IPS-20b (cell line): ENCODE results near the gene VAV3.
A peak's percentile ranks its signal among the peaks of the same experiment; 100 is the strongest.

Experiments
- H3K27ac ChIP-seq: one replicate; pipeline ENCODE4 v1.5.1; 2013; ENCODE audit warnings: low read length
- H3K27me3 ChIP-seq: 2 replicates; pipeline ENCODE4 v1.6.1; 2013; ENCODE audit warnings: mild to moderate bottlenecking, low read length, inconsistent platforms; ENCODE audit not compliant: insufficient read depth
- H3K36me3 ChIP-seq: 2 replicates; pipeline ENCODE4 v1.6.1; 2013; ENCODE audit warnings: low read depth, mild to moderate bottlenecking, inconsistent platforms, low read length, moderate library complexity; ENCODE audit not compliant: insufficient read depth
- H3K4me1 ChIP-seq: 2 replicates; pipeline ENCODE4 v1.6.1; 2013; ENCODE audit warnings: mild to moderate bottlenecking, control low read depth, inconsistent platforms, low read length, moderate library complexity; ENCODE audit not compliant: insufficient read depth
- H3K4me3 ChIP-seq: 2 replicates; pipeline ENCODE4 v1.5.1; 2013; ENCODE audit warnings: mild to moderate bottlenecking, low read length, inconsistent platforms
- H3K9ac ChIP-seq: 2 replicates; pipeline ENCODE4 v1.6.1; 2013; ENCODE audit warnings: low read depth, mild to moderate bottlenecking, inconsistent platforms, low read length, moderate library complexity
- H3K9me3 ChIP-seq: 2 replicates; pipeline ENCODE4 v1.6.1; 2013; ENCODE audit warnings: mild to moderate bottlenecking, low read depth, low read length, inconsistent platforms; ENCODE audit not compliant: insufficient read depth

VAV3 gene

DNA sequence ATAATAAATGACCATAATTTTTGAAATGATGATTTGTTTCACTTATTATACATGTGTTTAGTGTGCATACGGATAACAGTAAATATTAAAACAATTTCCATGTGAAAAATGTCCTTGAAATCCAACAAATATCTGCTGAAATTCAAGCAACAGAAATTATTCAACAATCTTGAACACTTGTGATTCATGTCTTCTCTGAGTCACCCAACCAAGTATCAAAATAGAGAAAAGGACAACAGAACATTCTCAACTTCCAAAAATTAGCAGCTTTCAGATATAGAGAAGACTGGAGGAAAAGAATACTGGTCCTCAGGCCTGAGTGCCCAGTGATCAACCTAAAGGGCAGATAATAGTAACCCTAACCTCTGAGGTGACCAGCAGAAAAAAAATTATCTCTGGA, 90.8 kb downstream of the VAV3 start:
- no peaks in the 10 kb centered on the region for H3K9me3 ChIP-seq
- no peaks in the 10 kb centered on the region for H3K36me3 ChIP-seq
- H3K27ac ChIP-seq: no peak overlapping the region
- no peaks in the 10 kb centered on the region for H3K27me3 ChIP-seq
- H3K9ac ChIP-seq: no peak overlapping the region
- no peak overlapping the region for H3K4me3 ChIP-seq
- peaks cover 17% of the 10 kb centered on the region; the same call in 1 of the 2 replicates for H3K4me1 ChIP-seq

DNA sequence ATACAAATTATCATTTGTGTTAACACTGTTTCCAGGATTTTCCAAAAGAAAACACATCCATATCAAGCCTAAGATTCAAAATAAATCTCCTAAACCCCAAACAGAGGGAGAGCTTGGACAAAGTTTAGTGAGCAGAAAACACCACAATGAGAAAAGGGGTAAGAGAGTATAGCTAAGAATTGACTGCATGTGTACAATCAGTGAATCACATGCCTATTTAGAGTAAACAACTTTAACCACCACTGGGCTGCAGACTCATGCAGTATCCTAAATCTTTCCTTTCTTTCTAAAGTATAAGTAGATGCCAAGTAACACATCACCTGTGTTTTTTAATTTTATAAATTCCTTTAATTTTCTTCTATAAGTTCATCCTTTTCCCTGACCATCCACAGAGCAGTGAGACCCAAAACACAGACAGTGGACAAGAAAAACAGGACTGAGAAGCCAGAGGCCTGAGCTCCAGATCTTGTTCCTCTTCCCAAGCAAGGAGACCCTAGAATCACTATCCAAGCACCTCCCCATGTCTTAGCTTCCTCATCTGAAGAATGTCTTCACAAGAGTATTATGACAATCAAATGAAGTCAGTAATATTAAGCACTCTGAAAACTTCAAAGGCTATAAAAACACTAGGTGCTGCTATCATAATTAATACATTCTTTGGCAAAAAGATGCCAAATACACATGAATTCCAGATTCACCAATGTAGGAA, 93.1 kb downstream of the VAV3 start:
- no peaks in the 10 kb centered on the region for H3K36me3 ChIP-seq
- H3K9ac ChIP-seq: no peak overlapping the region
- no peaks in the 10 kb centered on the region for H3K9me3 ChIP-seq
- H3K27me3 ChIP-seq: no peaks in the 10 kb centered on the region
- no peak overlapping the region for H3K4me3 ChIP-seq
- H3K4me1 ChIP-seq: peaks cover 29% of the 10 kb centered on the region; the same call in 1 of the 2 replicates
- no peak overlapping the region for H3K27ac ChIP-seq

DNA sequence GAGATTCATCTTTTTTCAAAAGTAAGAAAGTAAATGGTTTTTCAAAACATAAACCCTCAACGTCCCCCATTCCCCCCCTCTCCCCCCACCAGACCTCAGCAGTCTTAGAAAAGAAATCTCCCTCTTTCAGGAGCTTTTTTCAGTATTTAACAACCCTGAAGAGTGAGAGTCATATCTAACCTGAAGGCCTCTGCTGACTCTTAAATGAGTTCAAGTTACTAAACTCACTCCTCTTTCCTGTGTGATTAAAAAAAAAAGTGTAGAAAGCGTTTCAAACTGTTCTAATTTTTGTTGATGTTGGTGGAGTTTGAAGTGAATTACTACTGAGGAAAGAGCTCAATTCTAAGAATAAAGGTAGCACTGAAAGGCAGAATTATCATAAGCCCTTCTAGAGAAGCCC, 93.7 kb downstream of the VAV3 start:
- no peak overlapping the region for H3K9ac ChIP-seq
- H3K27me3 ChIP-seq: no peaks in the 10 kb centered on the region
- no peak overlapping the region for H3K4me3 ChIP-seq
- H3K9me3 ChIP-seq: no peaks in the 10 kb centered on the region
- peaks cover 26% of the 10 kb centered on the region; the same call in 1 of the 2 replicates for H3K4me1 ChIP-seq
- no peaks in the 10 kb centered on the region for H3K36me3 ChIP-seq
- no peak overlapping the region for H3K27ac ChIP-seq

DNA sequence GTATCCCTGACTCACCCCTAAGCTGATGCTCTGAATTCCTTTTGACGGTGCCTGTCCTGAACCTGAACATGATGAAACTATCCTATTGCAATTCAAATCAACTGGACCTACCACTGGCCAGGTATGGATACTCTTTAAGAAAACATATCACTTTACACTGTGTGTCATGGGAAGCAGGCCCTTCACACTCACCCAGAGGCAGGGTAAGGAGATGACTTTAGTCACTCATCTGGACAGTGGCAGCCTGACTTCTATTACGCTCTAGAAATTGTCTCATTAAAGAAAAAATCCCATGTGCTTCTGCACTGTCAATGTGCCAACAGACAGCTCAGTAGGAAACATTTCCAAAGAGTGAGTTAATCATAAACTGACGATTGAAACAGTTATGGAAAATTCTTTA, 94.3 kb downstream of the VAV3 start:
- Histone ChIP-seq H3K27me3 (no peaks in the 10 kb centered on the region), H3K4me1 (peaks cover 28% of the 10 kb centered on the region), H3K36me3 (no peaks in the 10 kb centered on the region), H3K4me3 (no peak overlapping the region), H3K9ac (no peak overlapping the region), H3K9me3 (no peaks in the 10 kb centered on the region), H3K27ac (no peak overlapping the region)

DNA sequence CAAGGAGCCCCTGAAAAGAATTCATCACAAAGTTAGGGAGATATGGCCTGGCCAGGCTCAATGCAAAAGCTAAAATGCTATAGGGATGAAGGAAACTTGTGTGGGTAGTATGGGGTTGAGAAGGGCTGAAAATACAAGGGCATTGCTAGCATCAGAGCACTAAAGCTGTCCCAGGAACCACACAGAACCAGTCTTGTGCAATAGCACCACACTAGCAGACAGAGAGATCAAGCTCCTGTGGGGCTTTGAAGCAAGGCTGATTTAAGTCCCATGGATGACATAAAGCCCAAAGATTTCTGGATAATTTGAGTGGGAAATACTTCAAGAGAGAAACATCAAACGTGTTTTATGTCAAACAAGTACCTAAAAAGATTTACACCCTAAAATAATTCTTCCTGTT, 97.1 kb downstream of the VAV3 start:
- H3K9ac ChIP-seq: peak overlapping the region; percentile 5; the same call in 1 of the 2 replicates
- H3K36me3 ChIP-seq: no peaks in the 10 kb centered on the region
- peaks cover 34% of the 10 kb centered on the region for H3K4me1 ChIP-seq
- peak overlapping the region; percentile 35 for H3K27ac ChIP-seq
- H3K27me3 ChIP-seq: no peaks in the 10 kb centered on the region
- peak overlapping the region; percentile 4; the same call in 1 of the 2 replicates for H3K4me3 ChIP-seq
- H3K9me3 ChIP-seq: no peaks in the 10 kb centered on the region

DNA sequence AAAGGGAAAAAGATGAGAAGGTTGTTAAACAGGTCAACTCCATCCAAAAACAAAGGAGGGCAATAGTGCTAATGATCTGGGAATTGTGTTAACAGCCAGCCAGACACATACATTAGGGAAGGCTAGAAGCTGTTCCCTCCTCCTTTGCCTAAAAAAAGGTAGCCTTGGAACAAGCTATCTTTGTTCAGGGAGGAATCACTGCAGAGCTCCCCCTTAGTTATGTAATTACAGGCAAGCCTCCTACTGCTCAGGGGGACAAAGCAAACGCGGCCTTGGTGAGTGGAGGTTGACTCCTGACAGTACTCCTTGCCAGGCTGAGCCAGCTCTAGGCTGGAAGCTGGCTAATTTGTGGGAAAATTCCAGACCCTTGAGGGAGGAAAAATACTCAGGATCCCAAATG, 97.6 kb downstream of the VAV3 start:
- Histone ChIP-seq H3K4me3 (peak overlapping the region; percentile 29; the same call in 1 of the 2 replicates), H3K9me3 (no peaks in the 10 kb centered on the region), H3K36me3 (no peaks in the 10 kb centered on the region), H3K27me3 (no peaks in the 10 kb centered on the region), H3K27ac (peak overlapping the region; percentile 35), H3K4me1 (peaks cover 36% of the 10 kb centered on the region), H3K9ac (peak overlapping the region; percentile 5; the same call in 1 of the 2 replicates)

DNA sequence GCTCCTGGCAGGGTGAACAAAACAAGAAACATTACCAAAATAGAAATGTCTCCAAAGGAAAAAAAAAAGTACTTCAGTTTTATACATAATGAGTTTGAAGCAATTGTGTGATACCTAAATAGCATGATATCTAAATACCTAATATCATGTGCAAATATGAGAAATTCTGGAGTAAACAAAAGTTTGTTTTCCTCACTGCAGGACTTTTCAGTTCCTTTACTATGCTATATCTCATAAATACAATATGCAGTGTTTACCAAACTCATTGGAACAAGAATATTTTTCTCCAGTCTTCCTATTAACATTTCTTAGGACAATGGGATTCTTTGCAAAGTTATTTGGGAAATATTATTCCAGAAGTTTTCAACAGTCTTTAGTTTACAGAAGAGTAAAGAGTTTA, 98.1 kb downstream of the VAV3 start:
- H3K27ac ChIP-seq: no peak overlapping the region
- no peaks in the 10 kb centered on the region for H3K9me3 ChIP-seq
- H3K27me3 ChIP-seq: no peaks in the 10 kb centered on the region
- H3K4me3 ChIP-seq: peak overlapping the region; percentile 29; the same call in 1 of the 2 replicates
- H3K4me1 ChIP-seq: peaks cover 41% of the 10 kb centered on the region
- no peak overlapping the region for H3K9ac ChIP-seq
- no peaks in the 10 kb centered on the region for H3K36me3 ChIP-seq

DNA sequence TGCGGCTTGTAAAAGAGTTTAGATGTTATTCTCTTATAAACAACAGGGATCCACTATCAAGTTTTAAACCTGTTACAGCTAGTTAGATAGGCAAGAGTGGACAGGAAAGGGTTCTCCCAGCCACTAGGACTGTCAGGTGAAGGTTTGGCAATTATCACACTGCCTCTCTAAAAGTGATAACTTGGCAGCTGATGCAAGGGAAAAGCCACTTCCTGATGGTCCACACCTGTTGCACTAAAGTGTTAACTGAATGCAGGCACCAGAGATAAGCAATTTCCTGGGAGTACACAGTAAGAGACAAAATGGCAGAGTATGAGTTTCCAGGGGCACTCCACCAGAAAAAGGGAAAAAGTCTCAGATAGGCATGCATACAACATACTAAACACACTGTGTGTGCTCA, 99.4 kb downstream of the VAV3 start:
- Histone ChIP-seq H3K4me3 (no peak overlapping the region), H3K9me3 (no peaks in the 10 kb centered on the region), H3K36me3 (no peaks in the 10 kb centered on the region), H3K27ac (no peak overlapping the region), H3K27me3 (no peaks in the 10 kb centered on the region), H3K4me1 (peaks cover 40% of the 10 kb centered on the region), H3K9ac (no peak overlapping the region)

DNA sequence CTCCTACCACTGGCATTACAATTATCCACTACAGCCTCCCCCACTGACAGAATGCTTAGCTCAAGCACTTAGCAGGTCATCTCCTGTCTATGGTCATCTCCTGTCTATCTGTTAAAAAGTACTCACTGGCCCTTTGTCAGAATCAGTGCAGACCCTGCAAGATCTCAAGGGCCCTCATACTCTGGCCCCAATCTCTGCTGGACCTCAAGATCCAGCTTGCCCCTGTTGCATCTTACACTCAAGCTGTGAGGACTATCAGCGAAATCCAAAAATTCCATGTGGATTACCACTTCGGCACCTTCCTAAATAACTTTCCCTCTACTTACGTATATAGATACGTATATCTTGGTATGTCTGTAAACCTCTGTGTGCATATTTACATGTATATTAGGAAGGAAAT, 101.6 kb downstream of the VAV3 start:
- no peak overlapping the region for H3K4me3 ChIP-seq
- no peak overlapping the region for H3K27ac ChIP-seq
- H3K9me3 ChIP-seq: no peaks in the 10 kb centered on the region
- H3K4me1 ChIP-seq: peaks cover 31% of the 10 kb centered on the region
- no peaks in the 10 kb centered on the region for H3K36me3 ChIP-seq
- H3K9ac ChIP-seq: no peak overlapping the region
- H3K27me3 ChIP-seq: no peaks in the 10 kb centered on the region

DNA sequence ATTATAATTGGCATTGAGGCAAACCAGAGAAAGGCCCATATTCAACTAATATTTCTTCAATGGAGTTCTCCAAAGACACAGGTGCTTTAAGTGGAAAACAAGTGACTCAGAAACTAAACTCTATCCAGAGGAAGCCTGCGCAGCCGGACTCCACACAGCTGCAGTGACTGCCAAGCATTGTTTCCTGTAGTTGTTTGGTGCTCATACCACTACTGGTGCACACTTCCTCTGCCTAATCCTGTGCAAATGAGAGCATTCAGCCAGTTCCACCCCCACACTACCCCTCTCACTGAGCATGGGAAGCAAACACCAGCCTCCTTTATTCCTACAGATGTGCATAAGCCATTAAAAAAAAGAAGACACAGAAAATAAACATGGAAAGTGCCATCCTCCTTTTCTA, 102.9 kb downstream of the VAV3 start:
- H3K9me3 ChIP-seq: no peaks in the 10 kb centered on the region
- H3K27ac ChIP-seq: no peak overlapping the region
- no peaks in the 10 kb centered on the region for H3K27me3 ChIP-seq
- no peak overlapping the region for H3K4me3 ChIP-seq
- peaks cover 20% of the 10 kb centered on the region for H3K4me1 ChIP-seq
- H3K9ac ChIP-seq: no peak overlapping the region
- H3K36me3 ChIP-seq: no peaks in the 10 kb centered on the region

DNA sequence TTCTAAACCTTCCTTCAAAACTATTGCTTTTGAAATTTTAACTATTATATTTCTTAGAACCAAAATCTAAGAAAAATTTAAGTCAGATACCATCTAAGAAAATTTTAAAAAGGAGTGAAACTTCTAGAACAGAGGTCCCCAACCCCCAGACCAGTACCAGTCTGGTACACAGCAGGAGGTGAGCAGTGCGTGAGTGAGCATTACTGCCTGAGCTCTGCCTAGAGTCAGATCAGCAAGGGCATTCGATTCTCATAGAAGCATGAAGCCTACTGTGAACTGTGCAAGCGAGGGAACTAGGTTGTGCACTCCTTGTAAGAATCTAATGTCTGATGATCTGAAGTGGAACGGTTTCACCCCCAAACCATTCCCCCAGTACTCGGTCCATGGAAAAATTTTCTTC, 106.7 kb downstream of the VAV3 start:
- Histone ChIP-seq H3K4me3 (no peak overlapping the region), H3K4me1 (peaks cover 8% of the 10 kb centered on the region; the same call in 1 of the 2 replicates), H3K9me3 (no peaks in the 10 kb centered on the region), H3K36me3 (no peaks in the 10 kb centered on the region), H3K27ac (no peak overlapping the region), H3K27me3 (no peaks in the 10 kb centered on the region), H3K9ac (no peak overlapping the region)

DNA sequence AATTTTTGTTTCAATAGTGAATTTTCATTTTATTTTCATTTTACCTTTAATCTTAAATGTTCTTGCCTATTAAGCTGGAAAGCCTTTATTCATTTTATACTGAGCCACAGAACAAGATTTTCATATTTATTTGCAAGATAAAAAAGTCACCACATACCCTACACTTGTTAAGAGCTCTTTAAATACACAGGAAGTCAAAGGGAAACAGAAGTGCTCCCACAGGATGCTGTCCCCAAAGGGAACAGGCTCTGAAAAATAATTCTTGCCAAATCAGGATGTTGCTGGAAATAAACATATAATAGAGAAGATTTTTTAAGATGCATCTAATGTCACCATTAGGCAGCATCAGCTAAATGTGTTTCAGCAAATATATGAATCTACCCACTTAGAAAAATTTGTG, 113.6 kb downstream of the VAV3 start:
- no peak overlapping the region for H3K4me3 ChIP-seq
- no peak overlapping the region for H3K27ac ChIP-seq
- H3K9ac ChIP-seq: no peak overlapping the region
- H3K36me3 ChIP-seq: no peaks in the 10 kb centered on the region
- H3K27me3 ChIP-seq: no peaks in the 10 kb centered on the region
- H3K9me3 ChIP-seq: no peaks in the 10 kb centered on the region
- peaks cover 7% of the 10 kb centered on the region; the same call in 1 of the 2 replicates for H3K4me1 ChIP-seq
